A673 (cell line): ENCODE data around the gene CGNL1.

Experiments
- CTCF ChIP-seq: fragments of 300-800, 200-600 bp; sonication (generic); conservative IDR thresholded peaks from 2 replicates; pipeline ENCODE4 v1.5.1; 2017; ENCODE audit warnings: low read depth, mild to moderate bottlenecking, antibody characterized with exemption, low read length, moderate library complexity, mixed read lengths
- EZH2 ChIP-seq: fragments of 200-600 bp; sonication (generic); IDR thresholded peaks from 2 replicates; pipeline ENCODE4 v1.6.1; 2017; ENCODE audit warnings: borderline replicate concordance, low read depth, mild to moderate bottlenecking, mixed read lengths, antibody characterized with exemption, low read length; ENCODE audit not compliant: poor library complexity, severe bottlenecking

GRCh38 chr15:57567891-57568290 lies 191.6 kb downstream of the CGNL1 start:
- TF ChIP-seq CTCF (no peak), EZH2 (no peak)
